Upper lobe of left lung (tissue), 6 donors: ENCODE measurements around the gene NME4. TPM values are rescaled to one million over a fixed set of nuclear protein-coding genes. Genes with fewer than 3 reads are reported as not detected.
"Not testable (repeated sequence)": the region's sequence is repeated elsewhere in the genome, so short reads cannot be mapped to it uniquely, and the experiment has no call there.

Experiments used
- ATAC-seq, 2 donors: fragments of 200-7000 bp; cut with Tn5 transposase; one replicate each; pipeline ENCODE4 v1.9.1; 2022; ENCODE audit warnings: mild to moderate bottlenecking in 2 of 2, moderate library complexity in 2 of 2; ENCODE audit not compliant: low FRiP score in 2 of 2
- DNase-seq, 2 donors: peaks; one replicate each; pipeline ENCODE4 v3.0.0-alpha.2; 2019 to 2020
- H3K27ac ChIP-seq, 4 donors: fragments of 200-600 bp; sonication (generic); one replicate each; pipeline ENCODE4 v1.5.1; 2016 to 2019
- H3K27me3 ChIP-seq, 4 donors: fragments of 200-600 bp; sonication (generic); one replicate each; pipeline ENCODE4 v1.5.1; 2017 to 2019
- H3K36me3 ChIP-seq, 4 donors: fragments of 200-600 bp; sonication (generic); one replicate each; pipeline ENCODE4 v1.5.1; 2016 to 2019
- H3K4me1 ChIP-seq, 4 donors: fragments of 200-600 bp; sonication (generic); one replicate each; pipeline ENCODE4 v1.5.1; 2018 to 2019
- H3K4me3 ChIP-seq, 4 donors: fragments of 200-600 bp; sonication (generic); one replicate each; pipeline ENCODE4 v1.5.1; 2017 to 2019; ENCODE audit warnings: mild to moderate bottlenecking in 2 of 4, moderate library complexity in 1 of 4
- H3K9me3 ChIP-seq, 4 donors: fragments of 200-600 bp; sonication (generic); one replicate each; pipeline ENCODE4 v1.5.1; 2018 to 2019
- CTCF ChIP-seq, 6 experiments: fragments of 450-650 bp in 4 of 6; fragments of 200-600 bp in 2 of 6; sonication (generic) in 2 of 6; IDR thresholded peaks; one replicate each; pipeline ENCODE4 v1.5.1; 2016 to 2019; ENCODE audit warnings: antibody characterized with exemption in 6 of 6
- EP300 ChIP-seq, 4 donors: sonication (generic); formaldehyde crosslinking; IDR thresholded peaks; one replicate each; pipeline ENCODE4 v1.5.1; 2017; ENCODE audit warnings: antibody characterized with exemption in 4 of 4, control low read depth in 2 of 4
- POLR2A ChIP-seq, 4 donors: fragments of 450-650 bp; IDR thresholded peaks; one replicate each; pipeline ENCODE4 v1.5.1; 2016 to 2017; ENCODE audit warnings: antibody characterized with exemption in 4 of 4, mild to moderate bottlenecking in 2 of 4
- POLR2AphosphoS5 ChIP-seq, 2 donors: sonication (generic); formaldehyde crosslinking; IDR thresholded peaks; one replicate each; pipeline ENCODE4 v1.5.1; 2017; ENCODE audit warnings: antibody characterized with exemption in 2 of 2
- WGBS, 2 donors: methylation state at CpG; one replicate each; pipeline ENCODE4 v1.1.5; 2017 to 2018; 5-methylcytosine and 5-hydroxymethylcytosine counted together
- total RNA-seq, 6 donors: library from RNA; depleted of rRNA in 4 of 6; stranded (reverse); fragments of >200 nt in 4 of 6; gene quantifications; one replicate each; pipeline versions ENCODE4 v1.1.0 to v1.2.1, GENCODE V29; 2016 to 2021
- donor health status: DM: no; HTN: no; CAD: no; lungs with moderate emphysema.
- donor health status: DM: no; HTN: yes; CAD: no; lungs with severe emphysema.

NME4 gene
- 10 to 100 TPM; 22.1 to 57.6 (median 41.8) TPM for total RNA-seq

- H3K4me1 ChIP-seq = peaks cover 16 to 29% (median 26%) of the 10 kb centered on the region in 4 donors
- ATAC-seq (peak in 1 of 2 donors; percentile 23), DNase-seq (peak in 1 of 2 donors; percentile 91)
- TF ChIP-seq POLR2AphosphoS5 (IDR thresholded peaks at IDR 0.05) (no peak), POLR2A (IDR thresholded peaks at IDR 0.05) (no peak), EP300 (IDR thresholded peaks at IDR 0.05) (no peak), CTCF (IDR thresholded peaks at IDR 0.05) (no peak)
- 0% methylated on average over 3 to 34 of the region's 75 CpGs for WGBS, 2 donors
- H3K27me3 ChIP-seq = no peaks in the 10 kb centered on the region
- H3K36me3 ChIP-seq = peaks cover 0 to 4% (median 0%) of the 10 kb centered on the region in 4 donors
- H3K4me3 ChIP-seq = peak within 1 kb of the TSS; percentile 63 to 87 (median 80)
- peak within 1 kb of the TSS; percentile 60 to 90 (median 80) for H3K27ac ChIP-seq
- no peaks in the 10 kb centered on the region for H3K9me3 ChIP-seq
Measured at GRCh38 chr16:397135-397661, at the start of gene NME4. Gene NME4 (plus strand): TSS chr16:397199. CDS start chr16:397223, 24 bp downstream.

GRCh38 chr16:347203-347602 lies 49.8 kb upstream of the NME4 start:
- H3K9me3 ChIP-seq = no peaks in the 10 kb centered on the region
- no peak overlapping the region for H3K4me3 ChIP-seq
- TF ChIP-seq CTCF (IDR thresholded peaks at IDR 0.05) (no peak), EP300 (IDR thresholded peaks at IDR 0.05) (no peak), POLR2A (IDR thresholded peaks at IDR 0.05) (no peak), POLR2AphosphoS5 (IDR thresholded peaks at IDR 0.05) (no peak)
- no peaks in the 10 kb centered on the region for H3K27me3 ChIP-seq
- ATAC-seq = no peak
- 86 to 97% methylated on average over 3 to 6 of the region's 6 CpGs for WGBS, 2 donors
- no peak overlapping the region for H3K27ac ChIP-seq
- peaks cover 7 to 52% (median 10%) of the 10 kb centered on the region in 4 donors for H3K4me1 ChIP-seq
- peaks cover 0 to 34% (median 12%) of the 10 kb centered on the region in 4 donors for H3K36me3 ChIP-seq
- DNase-seq = no peak

GRCh38 chr16:348495-348894 lies 48.5 kb upstream of the NME4 start:
- Histone ChIP-seq H3K36me3 (peaks cover 0 to 30% (median 12%) of the 10 kb centered on the region in 4 donors), H3K4me1 (peaks cover 7 to 48% (median 14%) of the 10 kb centered on the region in 4 donors)
- not testable (repeated sequence) for DNase-seq, H3K9me3 ChIP-seq, H3K27me3 ChIP-seq, ATAC-seq, H3K27ac ChIP-seq, H3K4me3 ChIP-seq
- whole genome bisulfite sequencing, 2 donors = 92 to 96% methylated on average over 10 of the region's 10 CpGs

GRCh38 chr16:349211-349610 lies 47.8 kb upstream of the NME4 start:
- H3K27ac ChIP-seq = no peak overlapping the region
- peaks cover 7 to 53% (median 16%) of the 10 kb centered on the region in 4 donors for H3K4me1 ChIP-seq
- H3K27me3 ChIP-seq = no peaks in the 10 kb centered on the region
- H3K4me3 ChIP-seq = no peak overlapping the region
- H3K36me3 ChIP-seq = peaks cover 0 to 28% (median 12%) of the 10 kb centered on the region in 4 donors
- ATAC-seq (no peak), DNase-seq (no peak)
- TF ChIP-seq CTCF (IDR thresholded peaks at IDR 0.05) = no peak
- no peak for TF ChIP-seq POLR2AphosphoS5 (IDR thresholded peaks at IDR 0.05)
- TF ChIP-seq EP300 (IDR thresholded peaks at IDR 0.05) = no peak
- TF ChIP-seq POLR2A (IDR thresholded peaks at IDR 0.05) = no peak
- 63 to 85% methylated on average over 7 of the region's 7 CpGs for WGBS, 2 donors
- no peaks in the 10 kb centered on the region for H3K9me3 ChIP-seq

GRCh38 chr16:350203-350602 lies 46.8 kb upstream of the NME4 start:
- Histone ChIP-seq H3K9me3 (no peaks in the 10 kb centered on the region), H3K4me3 (no peak overlapping the region), H3K4me1 (peaks cover 7 to 53% (median 16%) of the 10 kb centered on the region in 4 donors), H3K36me3 (peaks cover 0 to 22% (median 8%) of the 10 kb centered on the region in 4 donors), H3K27ac (no peak overlapping the region), H3K27me3 (no peaks in the 10 kb centered on the region)
- ATAC-seq (no peak), DNase-seq (no peak)
- WGBS, 2 donors = 85 to 92% methylated on average over 8 of the region's 8 CpGs
- TF ChIP-seq CTCF (IDR thresholded peaks at IDR 0.05) = no peak
- TF ChIP-seq POLR2A (IDR thresholded peaks at IDR 0.05) = no peak
- TF ChIP-seq POLR2AphosphoS5 (IDR thresholded peaks at IDR 0.05) = no peak
- TF ChIP-seq EP300 (IDR thresholded peaks at IDR 0.05) = no peak
